H9 (cell line): Measurements from ENCODE around the gene TMEM135. TPM values are rescaled to one million over a fixed set of nuclear protein-coding genes. Genes with fewer than 3 reads are reported as not detected.

Experiments used
- DNase-seq: peaks from one replicate; pipeline ENCODE4 v3.0.0-alpha.2; 2017
- H2AFZ ChIP-seq: one replicate; pipeline ENCODE4 v1.6.1; 2013; ENCODE audit warnings: mild to moderate bottlenecking, low read length, control low read depth, moderate library complexity
- H2AK5ac ChIP-seq: 2 replicates; pipeline ENCODE4 v1.6.1; 2013; ENCODE audit warnings: low read length, control low read depth, mixed read lengths; ENCODE audit not compliant: insufficient read length
- H2BK120ac ChIP-seq: one replicate; pipeline ENCODE4 v1.6.1; 2013; ENCODE audit warnings: low read depth, mild to moderate bottlenecking, low read length, control low read depth, inconsistent platforms; ENCODE audit not compliant: poor library complexity, severe bottlenecking
- H2BK12ac ChIP-seq: 2 replicates; pipeline ENCODE4 v1.6.1; 2013; ENCODE audit warnings: low read length, control low read depth, mixed read lengths, low read depth; ENCODE audit not compliant: insufficient read length
- H2BK15ac ChIP-seq: 2 replicates; pipeline ENCODE4 v1.6.1; 2013; ENCODE audit warnings: low read depth, low read length, control low read depth
- H2BK20ac ChIP-seq: one replicate; pipeline ENCODE4 v1.6.1; 2013; ENCODE audit warnings: low read depth, mild to moderate bottlenecking, low read length, control low read depth, inconsistent platforms; ENCODE audit not compliant: poor library complexity, severe bottlenecking
- H2BK5ac ChIP-seq: 2 replicates; pipeline ENCODE4 v1.6.1; 2013; ENCODE audit warnings: low read length, control low read depth, mixed read lengths; ENCODE audit not compliant: insufficient read length
- H3K14ac ChIP-seq: 2 replicates; pipeline ENCODE4 v1.6.1; 2013; ENCODE audit warnings: low read length, control low read depth; ENCODE audit not compliant: insufficient read depth
- H3K18ac ChIP-seq: 2 replicates; pipeline ENCODE4 v1.6.1; 2013; ENCODE audit warnings: low read depth, mild to moderate bottlenecking, mixed read lengths, low read length, control low read depth; ENCODE audit not compliant: insufficient read length
- H3K23ac ChIP-seq: 2 replicates; pipeline ENCODE4 v1.6.1; 2013; ENCODE audit warnings: low read length, control low read depth, mixed read lengths, low read depth; ENCODE audit not compliant: insufficient read length
- H3K23me2 ChIP-seq: 2 replicates; pipeline ENCODE4 v1.6.1; 2013; ENCODE audit warnings: low read depth, mild to moderate bottlenecking, mixed read lengths, low read length, control low read depth; ENCODE audit not compliant: insufficient read length, poor library complexity, severe bottlenecking
- H3K27ac ChIP-seq: 2 replicates; pipeline ENCODE4 v1.5.1; 2013; ENCODE audit warnings: low read length, control low read depth, mixed read lengths, low read depth; ENCODE audit not compliant: insufficient read length
- H3K27me3 ChIP-seq: 2 replicates; pipeline ENCODE4 v1.6.1; 2013; ENCODE audit warnings: low read length, control low read depth, inconsistent platforms; ENCODE audit not compliant: insufficient read depth
- H3K4ac ChIP-seq: 2 replicates; pipeline ENCODE4 v1.6.1; 2013; ENCODE audit warnings: low read depth, mild to moderate bottlenecking, control low read depth, inconsistent platforms, low read length, moderate library complexity
- H3K4me1 ChIP-seq: 2 replicates; pipeline ENCODE4 v1.6.1; 2013; ENCODE audit warnings: low read length, control low read depth, inconsistent platforms; ENCODE audit not compliant: insufficient read depth
- H3K4me2 ChIP-seq: 2 replicates; pipeline ENCODE4 v1.6.1; 2013; ENCODE audit warnings: low read length, control low read depth, mixed read lengths; ENCODE audit not compliant: insufficient read length, insufficient read depth
- H3K56ac ChIP-seq: 2 replicates; pipeline ENCODE4 v1.6.1; 2013; ENCODE audit warnings: low read depth, mild to moderate bottlenecking, mixed read lengths, low read length, control low read depth; ENCODE audit not compliant: insufficient read length
- H3K79me1 ChIP-seq: 2 replicates; pipeline ENCODE4 v1.6.1; 2013; ENCODE audit warnings: low read depth, mild to moderate bottlenecking, moderate library complexity, low read length, control low read depth, inconsistent platforms; ENCODE audit not compliant: insufficient read depth, poor library complexity, severe bottlenecking
- H3K79me2 ChIP-seq: 2 replicates; pipeline ENCODE4 v1.6.1; 2013; ENCODE audit warnings: low read length, control low read depth, inconsistent platforms; ENCODE audit not compliant: insufficient read depth
- H3K9ac ChIP-seq: 2 replicates; pipeline ENCODE4 v1.6.1; 2013; ENCODE audit warnings: low read length, control low read depth, mixed read lengths; ENCODE audit not compliant: insufficient read length; ENCODE audit errors: extremely low read depth
- H3K9me3 ChIP-seq: one replicate; pipeline ENCODE4 v1.6.1; 2013; ENCODE audit warnings: low read depth, low read length, inconsistent platforms; ENCODE audit not compliant: control insufficient read depth
- H3T11ph ChIP-seq: one replicate; pipeline ENCODE4 v1.6.1; 2013; ENCODE audit warnings: mild to moderate bottlenecking, low read length, control low read depth, inconsistent platforms
- H4K20me1 ChIP-seq: one replicate; pipeline ENCODE4 v1.6.1; 2013; ENCODE audit not compliant: control insufficient read depth, insufficient read length, insufficient read depth
- H4K5ac ChIP-seq: 2 replicates; pipeline ENCODE4 v1.6.1; 2013; ENCODE audit warnings: low read depth, mild to moderate bottlenecking, mixed read lengths, low read length, control low read depth; ENCODE audit not compliant: insufficient read length
- H4K8ac ChIP-seq: replicated peaks from 2 replicates; pipeline ENCODE4 v1.6.1; 2013; ENCODE audit warnings: low read length, control low read depth, mixed read lengths, low read depth; ENCODE audit not compliant: insufficient read length
- H4K91ac ChIP-seq: 2 replicates; pipeline ENCODE4 v1.6.1; 2013; ENCODE audit warnings: low read depth, mild to moderate bottlenecking, moderate library complexity, mixed read lengths, low read length, control low read depth; ENCODE audit not compliant: insufficient read length
- H3K27ac Mint-ChIP-seq, 3 experiments: 2 replicates in 2 of 3; 3 replicates in 1 of 3; pipeline ENCODE4 v1.8.0; 2020 to 2021; ENCODE audit warnings: mixed read lengths in 3 of 3, mild to moderate bottlenecking in 1 of 3, moderate library complexity in 1 of 3
- H3K27me3 Mint-ChIP-seq: 2 replicates; pipeline ENCODE4 v1.8.0; 2021; ENCODE audit warnings: low read depth, mild to moderate bottlenecking, moderate library complexity, mixed read lengths
- H3K36me3 Mint-ChIP-seq, 3 experiments: 2 replicates in 2 of 3; 3 replicates in 1 of 3; pipeline ENCODE4 v1.8.0; 2020 to 2021; ENCODE audit warnings: low read depth in 3 of 3, mixed read lengths in 3 of 3; ENCODE audit not compliant: insufficient read depth in 1 of 3
- H3K4me1 Mint-ChIP-seq, 2 experiments: 2 replicates each; pipeline ENCODE4 v1.8.0; 2020; ENCODE audit warnings: mixed read lengths in 2 of 2
- H3K4me3 Mint-ChIP-seq, 2 experiments: 2 replicates in 1 of 2; 3 replicates in 1 of 2; pipeline ENCODE4 v1.8.0; 2020 to 2021; ENCODE audit warnings: mild to moderate bottlenecking in 2 of 2, mixed read lengths in 2 of 2, moderate library complexity in 1 of 2
- H3K9me3 Mint-ChIP-seq, 2 experiments: 2 replicates in 1 of 2; 3 replicates in 1 of 2; pipeline ENCODE4 v1.8.0; 2020; ENCODE audit warnings: mild to moderate bottlenecking in 2 of 2, mixed read lengths in 2 of 2, moderate library complexity in 1 of 2
- CTCF ChIP-seq: fragments of 200-600 bp; sonication (generic); conservative IDR thresholded peaks from 3 replicates; pipeline ENCODE4 v1.8.0; 2021; ENCODE audit warnings: antibody characterized with exemption, mild to moderate bottlenecking
- WGBS: extraction: QIAGEN DNeasy Blood & Tissue Kit; methylation state at CpG from one replicate; pipeline ENCODE4 v1.1.7; 2013; ENCODE audit warnings: missing lambda C conversion rate, low lambda C conversion rate, mixed read lengths; ENCODE audit not compliant: insufficient read length; ENCODE audit errors: extremely low coverage; 5-methylcytosine and 5-hydroxymethylcytosine counted together
- total RNA-seq: library from RNA; stranded (reverse); gene quantifications from 2 replicates; pipeline ENCODE4 v1.2.1, GENCODE V29; 2021

Gene TMEM135
- total RNA-seq, 1 experiment from 2014 or later: 25.2 TPM

- no peak overlapping the region for H3K27ac Mint-ChIP-seq
- Histone ChIP-seq H2BK120ac (no peak overlapping the region), H3K14ac (no peak overlapping the region), H3K79me2 (no peaks in the 10 kb centered on the region), H2BK15ac (no peak overlapping the region), H4K8ac (no peak overlapping the region), H3K4ac (no peak overlapping the region), H3K23ac (no peak overlapping the region), H2BK20ac (no peak overlapping the region), H3K27ac (no peak overlapping the region), H3K9ac (no peak overlapping the region), H4K91ac (no peak overlapping the region), H3K56ac (no peak overlapping the region), H3T11ph (no peak overlapping the region), H2AFZ (no peak overlapping the region), H3K4me2 (no peak overlapping the region), H3K27me3 (no peaks in the 10 kb centered on the region), H3K18ac (no peak overlapping the region), H4K5ac (no peak overlapping the region), H3K9me3 (no peaks in the 10 kb centered on the region), H3K23me2 (no peaks in the 10 kb centered on the region), H2BK12ac (no peak overlapping the region), H3K4me1 (no peaks in the 10 kb centered on the region), H3K79me1 (no peaks in the 10 kb centered on the region), H4K20me1 (no peaks in the 10 kb centered on the region), H2AK5ac (no peak overlapping the region), H2BK5ac (no peak overlapping the region)
- H3K36me3 Mint-ChIP-seq: peaks cover 0 to 10% (median 2%) of the 10 kb centered on the region in 3 experiments; a peak in 3 of 7 replicates
- no peaks in the 10 kb centered on the region for H3K27me3 Mint-ChIP-seq
- no peak for TF ChIP-seq CTCF
- H3K9me3 Mint-ChIP-seq: peaks cover 0 to 4% of the 10 kb centered on the region in 2 experiments; a peak in 2 of 5 replicates
- H3K4me3 Mint-ChIP-seq: no peak overlapping the region
- DNase-seq: no peak
- peaks cover 0 to 2% of the 10 kb centered on the region in 2 experiments; a peak in 2 of 4 replicates for H3K4me1 Mint-ChIP-seq
- WGBS: no CpG with 5 or more reads among the region's 1 CpG
These were observed 292.5 kb downstream of the TMEM135 start for GRCh38 chr11:87330187-87330601.
